Superior temporal gyrus (tissue), 1 donor: ENCODE measurements around the gene ADAM22.
"Not testable (repeated sequence)": the region's sequence is repeated elsewhere in the genome, so short reads cannot be mapped to it uniquely, and the experiment has no call there.

ENCODE experiments used
- DNase-seq: peaks from one replicate; pipeline ENCODE4 v3.0.0-alpha.2; 2016; ENCODE audit errors: extremely low spot score

Gene ADAM22

DNA sequence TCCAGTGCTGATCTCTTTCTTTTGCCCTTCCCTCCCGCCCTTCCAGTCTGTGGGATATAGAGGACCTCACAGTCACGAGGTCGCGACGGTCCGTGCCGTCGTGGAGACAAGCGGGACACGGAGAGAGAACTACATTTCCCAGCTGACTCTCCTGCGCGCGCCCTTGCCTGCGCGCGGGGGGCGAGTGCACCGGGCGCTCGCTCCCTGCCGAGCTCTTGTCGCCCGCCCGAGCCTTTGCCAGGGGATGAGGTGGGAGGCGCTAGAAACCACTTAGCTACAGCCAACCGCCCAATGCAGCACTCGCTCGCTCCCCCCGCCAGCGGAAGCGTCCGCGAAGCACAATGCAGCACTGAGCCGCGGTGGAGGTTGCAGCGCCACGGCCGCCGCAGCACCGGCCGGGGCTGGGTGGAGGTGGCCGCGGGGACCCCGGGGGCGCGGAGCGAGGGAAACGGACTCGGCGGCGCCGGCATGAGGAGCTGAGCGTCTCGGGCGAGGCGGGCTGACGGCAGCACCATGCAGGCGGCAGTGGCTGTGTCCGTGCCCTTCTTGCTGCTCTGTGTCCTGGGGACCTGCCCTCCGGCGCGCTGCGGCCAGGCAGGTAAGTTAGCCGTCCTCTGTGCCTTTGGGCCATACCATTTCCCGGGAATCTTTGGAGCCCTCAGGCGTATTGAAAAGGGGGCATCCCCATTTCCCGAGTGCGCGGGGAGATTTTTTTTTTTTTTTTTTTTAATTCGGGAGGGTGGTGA lies at the start of gene ADAM22:
ADAM22 (plus strand) TSS at position 299 of the 746 bp plus-strand sequence; CDS start at position 514, 215 bp downstream.
- peak; percentile 96 for DNase-seq

DNA sequence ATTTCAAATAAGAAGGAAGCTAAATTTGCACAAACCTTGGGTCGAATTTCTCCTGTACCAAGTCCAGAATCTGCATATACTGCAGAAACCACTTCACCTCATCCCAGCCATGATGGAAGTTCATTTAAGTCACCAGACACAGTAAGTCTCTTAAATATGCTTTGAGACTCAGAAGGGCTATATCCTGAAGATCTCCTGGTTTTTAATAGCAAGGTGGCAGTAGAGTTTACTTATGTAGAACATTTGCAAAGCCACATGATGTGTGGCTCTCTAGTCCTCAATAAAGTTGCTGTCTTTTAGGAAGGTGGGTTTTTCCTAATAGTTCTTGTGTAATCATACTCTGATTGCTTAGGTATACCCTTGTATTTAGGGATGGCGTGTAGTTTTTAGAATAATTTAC lies 49.0 kb upstream of the ADAM22 start:
- DNase-seq, result no peak

- DNase-seq, result peak; percentile 84
These were observed 47.2 kb upstream of the ADAM22 start for GRCh38 chr7:87886875-87887274.

DNA sequence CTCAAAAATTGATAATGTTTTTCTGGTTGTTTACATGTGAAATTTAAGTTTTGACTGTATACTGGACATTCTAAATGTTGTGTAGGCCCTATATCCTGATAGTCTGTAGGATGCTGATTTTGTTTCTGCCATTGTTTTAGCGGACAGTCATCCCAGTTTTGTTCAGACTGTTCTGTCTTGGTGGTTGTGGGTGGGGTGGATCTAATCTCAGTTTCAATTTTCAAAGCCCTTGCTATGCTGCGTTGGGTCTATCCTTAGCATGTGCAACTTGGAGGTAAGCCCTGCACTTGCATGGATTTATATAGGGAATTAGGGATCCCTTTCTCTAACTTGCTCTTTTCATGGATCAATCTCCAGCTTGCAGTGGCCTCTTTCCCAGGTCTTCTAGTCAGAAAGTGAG lies 38.7 kb upstream of the ADAM22 start:
- no peak for DNase-seq

- no peak for DNase-seq
These were observed 34.8 kb upstream of the ADAM22 start for GRCh38 chr7:87899255-87899654.

DNA sequence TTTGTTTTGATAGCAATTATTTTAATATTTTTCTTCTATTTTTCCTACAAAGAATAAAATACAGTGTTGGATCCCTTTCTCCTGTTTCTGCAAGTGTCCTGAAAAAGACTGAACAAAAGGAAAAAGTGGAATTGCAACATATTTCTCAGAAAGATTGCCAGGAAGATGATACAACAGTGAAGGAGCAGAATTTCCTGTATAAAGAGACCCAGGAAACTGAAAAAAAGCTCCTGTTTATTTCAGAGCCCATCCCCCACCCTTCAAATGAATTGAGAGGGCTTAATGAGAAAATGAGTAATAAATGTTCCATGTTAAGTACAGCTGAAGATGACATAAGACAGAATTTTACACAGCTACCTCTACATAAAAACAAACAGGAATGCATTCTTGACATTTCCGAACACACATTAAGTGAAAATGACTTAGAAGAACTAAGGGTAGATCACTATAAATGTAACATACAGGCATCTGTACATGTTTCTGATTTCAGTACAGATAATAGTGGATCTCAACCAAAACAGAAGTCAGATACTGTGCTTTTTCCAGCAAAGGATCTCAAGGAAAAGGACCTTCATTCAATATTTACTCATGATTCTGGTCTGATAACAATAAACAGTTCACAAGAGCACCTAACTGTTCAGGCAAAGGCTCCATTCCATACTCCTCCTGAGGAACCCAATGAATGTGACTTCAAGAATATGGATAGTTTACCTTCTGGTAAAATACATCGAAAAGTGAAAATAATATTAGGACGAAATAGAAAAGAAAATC lies 26.7 kb upstream of the ADAM22 start:
- not testable (repeated sequence) for DNase-seq

- not testable (repeated sequence) for DNase-seq
These were observed 25.2 kb upstream of the ADAM22 start for GRCh38 chr7:87908814-87909213.

GRCh38 chr7:87912121-87912520 lies 21.9 kb upstream of the ADAM22 start:
- DNase-seq, result no peak

DNA sequence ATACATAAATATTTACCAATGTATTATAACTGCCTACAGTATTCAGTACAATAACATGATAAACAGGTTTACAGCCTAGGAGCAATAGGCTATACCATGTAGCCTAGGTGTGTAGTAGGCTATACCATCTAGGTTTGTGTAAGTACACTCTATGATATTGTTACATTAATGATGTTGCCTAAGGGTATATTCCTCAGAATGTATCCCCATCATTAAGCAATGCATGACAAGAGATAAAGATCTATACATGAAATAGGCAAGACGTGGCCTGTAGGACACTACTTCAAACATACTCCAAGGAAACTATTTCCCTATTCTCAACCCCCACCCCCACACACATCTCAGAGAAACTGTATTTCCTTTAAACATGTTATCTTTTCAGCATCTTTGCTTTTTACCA lies 15.3 kb upstream of the ADAM22 start:
- no peak for DNase-seq

- no peak for DNase-seq
These were observed 14.2 kb upstream of the ADAM22 start for GRCh38 chr7:87919875-87920274.

DNA sequence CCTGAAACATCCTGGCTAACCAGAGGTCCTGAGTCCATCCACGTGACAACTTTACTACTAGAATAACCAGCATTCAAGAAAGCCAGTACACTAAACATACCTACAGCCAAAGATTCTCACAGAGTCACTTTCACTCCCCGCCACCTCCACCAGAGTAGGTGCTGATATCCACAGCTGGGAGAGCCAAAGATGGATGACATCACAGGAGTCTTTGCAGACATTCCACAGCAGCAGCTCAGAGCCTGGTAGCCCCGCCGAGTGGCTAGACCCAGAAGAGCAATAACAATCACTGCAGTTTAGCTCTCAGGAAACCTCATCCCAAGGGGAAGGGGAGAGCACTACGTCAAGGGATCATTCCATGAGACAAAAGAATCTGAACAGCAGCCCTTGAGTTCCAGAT lies 13.5 kb upstream of the ADAM22 start:
- no peak for DNase-seq

DNA sequence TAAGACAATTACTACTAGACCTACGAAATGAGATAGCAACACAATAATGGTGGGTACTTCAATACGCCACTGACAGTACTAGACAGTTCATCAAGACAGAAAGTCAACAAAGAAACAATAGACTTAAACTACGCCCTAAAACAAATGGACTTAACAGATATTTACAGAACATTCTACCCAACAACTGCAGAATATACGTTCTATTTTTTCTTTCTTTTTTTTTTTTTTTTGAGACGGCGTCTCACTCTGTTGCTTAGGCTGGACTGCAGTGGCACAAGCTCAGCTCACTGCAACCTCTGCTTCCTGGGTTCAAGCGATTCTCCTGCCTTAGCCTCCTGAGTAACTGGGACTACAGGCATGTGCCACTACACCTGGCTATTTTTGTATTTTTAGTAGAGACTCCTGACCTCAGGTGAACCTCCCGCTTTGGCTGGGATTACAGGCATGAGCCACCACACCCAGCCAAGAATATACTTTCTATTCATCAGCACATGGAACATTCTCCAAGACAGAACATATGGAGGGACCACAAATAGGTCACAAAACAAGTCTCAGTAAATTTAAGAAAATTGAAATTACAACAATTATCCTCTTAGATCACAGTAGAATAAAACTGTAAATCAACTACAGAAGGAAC lies 11.2 kb upstream of the ADAM22 start:
- not testable (repeated sequence) for DNase-seq

- no peak for DNase-seq
These were observed 7.2 kb upstream of the ADAM22 start for GRCh38 chr7:87926581-87927461.

DNA sequence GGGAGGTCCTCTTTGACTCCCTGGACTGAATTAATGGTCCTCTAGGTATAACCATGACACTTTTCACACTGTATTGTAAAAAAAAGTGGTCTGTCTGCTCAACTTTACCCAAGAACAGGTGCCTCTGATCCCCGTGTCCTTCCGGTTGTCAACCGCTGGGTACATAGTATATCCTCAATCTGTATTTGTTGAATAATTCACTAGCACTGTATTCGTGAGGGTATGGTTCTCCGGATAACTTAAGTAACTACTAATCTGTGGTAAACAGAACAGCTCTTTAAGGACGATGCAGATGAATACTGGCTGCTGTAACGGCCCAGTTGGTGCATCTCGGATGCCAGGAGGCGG lies 472 bp upstream of the ADAM22 start:
- no peak for DNase-seq

- no peak for DNase-seq
These were observed 790 bp downstream of the ADAM22 start for GRCh38 chr7:87934699-87935383.

GRCh38 chr7:87935384-87935706 lies 1.3 kb downstream of the ADAM22 start:
- peak; percentile 40 for DNase-seq

DNA sequence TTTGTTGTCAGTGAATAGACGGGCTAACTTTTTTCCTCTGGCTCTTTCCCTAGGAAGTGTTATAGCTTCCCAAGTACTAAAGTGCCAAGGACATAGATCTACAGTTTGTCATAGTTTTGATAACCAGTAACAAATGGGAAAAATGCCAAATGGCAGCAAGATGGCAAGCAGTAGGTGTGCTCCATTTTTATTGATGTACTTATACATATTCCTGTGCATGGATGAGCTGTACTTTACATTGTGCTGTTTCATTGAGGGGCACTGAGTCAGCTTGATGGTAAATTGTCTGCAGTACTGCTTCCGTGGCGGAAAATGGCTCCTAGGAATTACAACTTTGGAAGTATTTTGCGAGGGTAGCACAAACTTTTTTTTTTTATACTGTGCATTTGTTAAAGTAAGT lies 7.1 kb downstream of the ADAM22 start:
- DNase-seq, result no peak

GRCh38 chr7:87944547-87944946 lies 10.5 kb downstream of the ADAM22 start:
- DNase-seq, result no peak

DNA sequence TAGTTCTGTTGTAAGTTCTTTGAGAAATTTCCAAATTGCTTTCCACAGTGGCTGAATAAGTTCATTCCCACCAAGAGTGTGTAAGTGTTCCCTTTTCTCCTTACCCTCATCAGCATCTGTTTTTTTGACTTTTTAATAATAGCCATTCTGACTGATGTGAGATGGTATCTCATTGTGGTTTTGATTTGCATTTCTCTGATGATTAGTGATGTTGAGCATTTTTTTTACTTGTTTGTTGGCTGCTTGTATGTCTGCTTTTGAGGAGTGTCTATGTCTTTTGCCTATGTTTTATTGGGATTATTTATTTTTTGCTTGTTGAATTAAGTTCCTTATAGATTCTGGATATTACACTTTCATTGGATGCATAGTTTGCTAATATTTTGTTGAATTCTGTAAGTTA lies 11.9 kb downstream of the ADAM22 start:
- DNase-seq, result not testable (repeated sequence)

GRCh38 chr7:87948371-87948770 lies 14.3 kb downstream of the ADAM22 start:
- no peak for DNase-seq

- no peak for DNase-seq
These were observed 25.3 kb downstream of the ADAM22 start for GRCh38 chr7:87959336-87959735.
